ENCODE results near the gene MIDN. TPM values are rescaled to one million over a fixed set of nuclear protein-coding genes. Genes with fewer than 3 reads are reported as not detected.

Gene MIDN
- total and polyA plus RNA-seq, 7 experiments from 2014 or later, result 1.4 to 310 (median 26.6) TPM

GRCh38 chr19:1274081-1274851 lies 25.9 kb downstream of the MIDN start:
- ChIA-PET CTCF (no interaction called here), POLR2A (interaction anchor here (0.6 to 6.6 kb wide), 8 partner anchors 10 to 296 kb away, joined by 3 to 60 read pairs (median 4); partner anchors contain the start of gene ATP5F1D)
- Histone ChIP-seq H3K4me3 (ENCODE audit: low read length) (peak overlapping the region; percentile 46), H3K27ac (ENCODE audit: low read depth, low read length) (peak overlapping the region; percentile 93), H3K27me3 (ENCODE audit: control insufficient read depth in 2 of 2, insufficient read depth in 2 of 2, low read length in 2 of 2) (no peaks in the 10 kb centered on the region), H3K36me3 (ENCODE audit: control insufficient read depth in 2 of 3, insufficient read depth in 3 of 3, low read length in 3 of 3) (peaks cover 39 to 63% (median 42%) of the 10 kb centered on the region in 3 experiments), H3K9me3 (ENCODE audit: control insufficient read depth in 2 of 3, low read length in 3 of 3) (no peaks in the 10 kb centered on the region), H3K4me1 (ENCODE audit: control insufficient read depth in 2 of 2, insufficient read depth in 2 of 2, low read length in 2 of 2) (peaks cover 55 to 65% of the 10 kb centered on the region in 2 donors)
- H3K4me3 Mint-ChIP-seq, result peak overlapping the region; percentile 47 to 92 (median 70)
- ATAC-seq (no peak), DNase-seq (peak in 1 of 9 donors; percentile 25)
- peaks cover 0 to 13% (median 0%) of the 10 kb centered on the region in 11 donors for H3K9me3 Mint-ChIP-seq
- peak overlapping the region in 8 of 9 donors; percentile 53 to 90 (median 80) for H3K27ac Mint-ChIP-seq
- peaks cover 0 to 42% (median 23%) of the 10 kb centered on the region in 5 donors for H3K36me3 Mint-ChIP-seq
- peaks cover 40 to 57% (median 50%) of the 10 kb centered on the region in 7 donors for H3K4me1 Mint-ChIP-seq
- no peaks in the 10 kb centered on the region for H3K27me3 Mint-ChIP-seq
- intact Hi-C loops (cut with micrococcal nuclease), result loop anchor here in 1 of 2 donors (2.0 kb wide), 2 partner anchors 13 to 253 kb away; partner anchors contain the start of genes RNU6-2 and TMEM259

- POLR2A ChIA-PET, result interaction anchor here (0.5 to 6.6 kb wide), 22 partner anchors 9 to 613 kb away, joined by 3 to 60 read pairs (median 4); partner anchors contain the start of gene ATP5F1D
- H3K4me1 ChIP-seq (ENCODE audit: control insufficient read depth in 2 of 2, insufficient read depth in 2 of 2, low read length in 2 of 2), result peaks cover 52 to 65% of the 10 kb centered on the region in 2 donors
- CTCF ChIA-PET, result interaction anchor here (1.0 kb wide), 2 partner anchors 8 to 30 kb away, joined by 4 to 7 read pairs; no protein-coding TSS in a partner anchor
- H3K4me3 ChIP-seq (ENCODE audit: low read length), result peak overlapping the region; percentile 46
- intact Hi-C loops (cut with micrococcal nuclease), result loop anchor here (1.0 to 5.0 kb wide), 10 partner anchors 14 to 537 kb away; partner anchors contain the start of genes DAZAP1 (in 2 of the 2), RPS15 (in 2 of the 2), ATP8B3 (in 1 of the 2) and GAMT (in 1 of the 2)
- peaks cover 39 to 68% (median 42%) of the 10 kb centered on the region in 3 experiments for H3K36me3 ChIP-seq (ENCODE audit: control insufficient read depth in 2 of 3, insufficient read depth in 3 of 3, low read length in 3 of 3)
- H3K4me3 Mint-ChIP-seq, result peak overlapping the region in 9 of 10 donors; percentile 36 to 92 (median 59)
- H3K27ac Mint-ChIP-seq, result peak overlapping the region in 5 of 9 donors; percentile 12 to 95 (median 86)
- H3K9me3 ChIP-seq (ENCODE audit: control insufficient read depth in 2 of 3, low read length in 3 of 3), result no peaks in the 10 kb centered on the region
- no peaks in the 10 kb centered on the region for H3K27me3 Mint-ChIP-seq
- peaks cover 43 to 60% (median 53%) of the 10 kb centered on the region in 7 donors for H3K4me1 Mint-ChIP-seq
- peak overlapping the region; percentile 93 for H3K27ac ChIP-seq (ENCODE audit: low read depth, low read length)
- ATAC-seq (no peak), DNase-seq (no peak)
- H3K36me3 Mint-ChIP-seq, result peaks cover 0 to 46% (median 23%) of the 10 kb centered on the region in 5 donors
- H3K27me3 ChIP-seq (ENCODE audit: control insufficient read depth in 2 of 2, insufficient read depth in 2 of 2, low read length in 2 of 2), result no peaks in the 10 kb centered on the region
- peaks cover 0 to 11% (median 0%) of the 10 kb centered on the region in 11 donors for H3K9me3 Mint-ChIP-seq
Measured at GRCh38 chr19:1274852-1275259, 26.5 kb downstream of the MIDN start.

- no peaks in the 10 kb centered on the region for H3K27me3 ChIP-seq (ENCODE audit: control insufficient read depth in 2 of 2, insufficient read depth in 2 of 2, low read length in 2 of 2)
- DNase-seq (peak; percentile 90 to 97 (median 96)), ATAC-seq (peak; percentile 90)
- H3K27me3 Mint-ChIP-seq, result no peaks in the 10 kb centered on the region
- peaks cover 37 to 71% (median 41%) of the 10 kb centered on the region in 3 experiments for H3K36me3 ChIP-seq (ENCODE audit: control insufficient read depth in 2 of 3, insufficient read depth in 3 of 3, low read length in 3 of 3)
- peak within 1 kb of the TSS; percentile 75 for H3K4me3 ChIP-seq (ENCODE audit: low read length)
- H3K27ac Mint-ChIP-seq, result peak within 1 kb of the TSS; percentile 62 to 98 (median 95)
- intact Hi-C loops (cut with micrococcal nuclease), result loop anchor here (1.0 to 5.0 kb wide), 10 partner anchors 15 to 537 kb away; partner anchors contain the start of genes DAZAP1 (in 2 of the 2), RPS15 (in 2 of the 2), ATP8B3 (in 1 of the 2) and GAMT (in 1 of the 2)
- ChIA-PET CTCF (interaction anchor here (1.0 kb wide), 2 partner anchors 9 to 31 kb away, joined by 4 to 7 read pairs; no protein-coding TSS in a partner anchor), POLR2A (interaction anchor here (0.5 to 6.6 kb wide), 22 partner anchors 10 to 614 kb away, joined by 3 to 60 read pairs (median 4); partner anchors contain the start of gene ATP5F1D)
- H3K4me1 Mint-ChIP-seq, result peaks cover 40 to 60% (median 48%) of the 10 kb centered on the region in 7 donors
- peaks cover 46 to 60% of the 10 kb centered on the region in 2 donors for H3K4me1 ChIP-seq (ENCODE audit: control insufficient read depth in 2 of 2, insufficient read depth in 2 of 2, low read length in 2 of 2)
- peaks cover 0 to 8% (median 0%) of the 10 kb centered on the region in 11 donors for H3K9me3 Mint-ChIP-seq
- no peaks in the 10 kb centered on the region for H3K9me3 ChIP-seq (ENCODE audit: control insufficient read depth in 2 of 3, low read length in 3 of 3)
- peak within 1 kb of the TSS; percentile 79 to 93 (median 88) for H3K4me3 Mint-ChIP-seq
- H3K27ac ChIP-seq (ENCODE audit: low read depth, low read length), result peak within 1 kb of the TSS; percentile 93
- H3K36me3 Mint-ChIP-seq, result peaks cover 0 to 49% (median 20%) of the 10 kb centered on the region in 5 donors
Measured at GRCh38 chr19:1275260-1275975, 27.0 kb downstream of the MIDN start, which contains the start of gene FAM174C. Gene FAM174C (plus strand): TSS chr19:1275530. CDS start chr19:1275550, 20 bp downstream.

- Histone ChIP-seq H3K4me3 (ENCODE audit: low read length) (peak overlapping the region; percentile 75), H3K4me1 (ENCODE audit: control insufficient read depth in 2 of 2, insufficient read depth in 2 of 2, low read length in 2 of 2) (peaks cover 40 to 53% of the 10 kb centered on the region in 2 donors), H3K9me3 (ENCODE audit: control insufficient read depth in 2 of 3, low read length in 3 of 3) (no peaks in the 10 kb centered on the region), H3K27me3 (ENCODE audit: control insufficient read depth in 2 of 2, insufficient read depth in 2 of 2, low read length in 2 of 2) (no peaks in the 10 kb centered on the region), H3K36me3 (ENCODE audit: control insufficient read depth in 2 of 3, insufficient read depth in 3 of 3, low read length in 3 of 3) (peaks cover 30 to 68% (median 34%) of the 10 kb centered on the region in 3 experiments), H3K27ac (ENCODE audit: low read depth, low read length) (peak overlapping the region; percentile 93)
- Mint-ChIP-seq H3K9me3 (peaks cover 0 to 6% (median 0%) of the 10 kb centered on the region in 11 donors), H3K4me3 (peak overlapping the region; percentile 79 to 93 (median 88)), H3K4me1 (peaks cover 34 to 55% (median 42%) of the 10 kb centered on the region in 7 donors), H3K27ac (peak overlapping the region; percentile 65 to 98 (median 95)), H3K27me3 (no peaks in the 10 kb centered on the region), H3K36me3 (peaks cover 0 to 43% (median 17%) of the 10 kb centered on the region in 5 donors)
- POLR2A ChIA-PET, result interaction anchor here (1.4 to 6.6 kb wide), 5 partner anchors 10 to 107 kb away, joined by 7 to 60 read pairs (median 14); no protein-coding TSS in a partner anchor
- ATAC-seq, result no peak
- no peak for DNase-seq
- intact Hi-C loops (cut with micrococcal nuclease), result loop anchor here (1.0 to 5.0 kb wide), 10 partner anchors 15 to 536 kb away; partner anchors contain the start of genes DAZAP1 (in 2 of the 2), RPS15 (in 2 of the 2), ATP8B3 (in 1 of the 2) and GAMT (in 1 of the 2)
- CTCF ChIA-PET, result no interaction called here
Measured at GRCh38 chr19:1275976-1276627, 27.7 kb downstream of the MIDN start.

DNA sequence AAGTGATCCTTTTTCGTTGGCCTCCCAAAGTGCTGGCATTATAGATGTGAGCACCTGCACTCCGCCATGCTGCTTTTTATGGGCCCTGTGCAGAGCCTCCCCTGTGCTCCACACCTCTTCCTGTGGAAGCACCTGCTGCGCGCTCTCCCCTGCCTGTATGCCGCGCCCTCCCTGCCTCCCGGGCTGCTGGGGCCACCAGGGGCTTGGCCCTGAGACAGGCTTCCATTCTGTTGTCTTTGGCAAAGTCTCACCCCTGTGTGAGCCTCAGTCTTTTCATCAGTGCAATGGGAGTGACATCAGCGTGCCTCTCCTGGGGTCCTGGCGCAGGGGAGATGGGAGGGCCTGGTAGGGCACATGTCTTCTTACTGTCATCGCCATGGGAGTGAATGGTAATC lies 28.2 kb downstream of the MIDN start:
- peak overlapping the region; percentile 75 for H3K4me3 ChIP-seq (ENCODE audit: low read length)
- H3K27ac Mint-ChIP-seq, result peak overlapping the region; percentile 65 to 98 (median 95)
- CTCF ChIA-PET, result no interaction called here
- H3K4me1 Mint-ChIP-seq, result peaks cover 31 to 51% (median 37%) of the 10 kb centered on the region in 7 donors
- peaks cover 25 to 63% (median 29%) of the 10 kb centered on the region in 3 experiments for H3K36me3 ChIP-seq (ENCODE audit: control insufficient read depth in 2 of 3, insufficient read depth in 3 of 3, low read length in 3 of 3)
- no peaks in the 10 kb centered on the region for H3K9me3 ChIP-seq (ENCODE audit: control insufficient read depth in 2 of 3, low read length in 3 of 3)
- peaks cover 34 to 48% of the 10 kb centered on the region in 2 donors for H3K4me1 ChIP-seq (ENCODE audit: control insufficient read depth in 2 of 2, insufficient read depth in 2 of 2, low read length in 2 of 2)
- intact Hi-C loops (cut with micrococcal nuclease), result loop anchor here in 1 of 2 donors (5.0 kb wide), 2 partner anchors 76 to 316 kb away; partner anchors contain the start of gene MBD3
- POLR2A ChIA-PET, result interaction anchor here (1.8 to 6.6 kb wide), 3 partner anchors 11 to 32 kb away, joined by 14 to 60 read pairs (median 14); no protein-coding TSS in a partner anchor
- H3K9me3 Mint-ChIP-seq, result peaks cover 0 to 6% (median 0%) of the 10 kb centered on the region in 11 donors
- ATAC-seq (no peak), DNase-seq (peak in 4 of 9 donors; percentile 37 to 58 (median 44))
- H3K27ac ChIP-seq (ENCODE audit: low read depth, low read length), result peak overlapping the region; percentile 93
- H3K27me3 ChIP-seq (ENCODE audit: control insufficient read depth in 2 of 2, insufficient read depth in 2 of 2, low read length in 2 of 2), result no peaks in the 10 kb centered on the region
- peaks cover 0 to 38% (median 17%) of the 10 kb centered on the region in 5 donors for H3K36me3 Mint-ChIP-seq
- H3K4me3 Mint-ChIP-seq, result peak overlapping the region; percentile 79 to 93 (median 88)
- H3K27me3 Mint-ChIP-seq, result peaks cover 0 to under 1% (median 0%) of the 10 kb centered on the region in 5 donors
